A549 (cell line): Measurements from ENCODE around the gene CACNA1D. TPM values are rescaled to one million over a fixed set of nuclear protein-coding genes. Genes with fewer than 3 reads are reported as not detected.
A peak's percentile ranks its signal among the peaks of the same experiment; 100 is the strongest.

Experiments
- ATAC-seq, 2 experiments: fragments of 200-7000 bp in 1 of 2; fragments of >200 bp in 1 of 2; cut with Nextera tagmentation in 1 of 2; cut with Tn5 transposase in 1 of 2; 3 replicates each; pipeline versions ENCODE4 v1.8.0 to v1.9.1; 2018 to 2020; ENCODE audit warnings: mild to moderate bottlenecking in 1 of 2, moderate library complexity in 1 of 2
- CTCF ChIA-PET: fragments of 300-600 bp; sonication (Branson Sonifier 250); formaldehyde crosslinking; extraction: SDS; loops from one replicate; lab custom pipeline; 2021; ENCODE audit warnings: antibody characterized with exemption, inconsistent platforms; lab: Yijun Ruan, JAX
- POLR2A ChIA-PET: fragments of 350-600 bp; formaldehyde crosslinking; extraction: SDS; loops from one replicate; lab custom pipeline; 2021; ENCODE audit warnings: antibody characterized with exemption, inconsistent platforms; lab: Yijun Ruan, JAX
- DNase-seq, 2 experiments: peaks; one replicate each; pipeline versions ENCODE4 v3.0.0 to v3.0.0-alpha.2; 2011 to 2016; ENCODE audit warnings: low read depth in 1 of 2, low spot score in 1 of 2
- FAIRE-seq: peaks from 2 replicates; lab custom pipeline; 2011; peaks lifted over from hg19 to GRCh38; lab: Jason Lieb, UNC
- H3K27ac ChIP-seq, 2 experiments: fragments of >200 bp; sonication (Bioruptor Twin); formaldehyde crosslinking; 3 replicates each; pipeline ENCODE4 v1.5.1; 2016 to 2017
- H3K4me1 ChIP-seq: fragments of >200 bp; sonication (Bioruptor Twin); formaldehyde crosslinking; 3 replicates; pipeline ENCODE4 v1.6.1; 2016
- H3K4me2 ChIP-seq: fragments of >200 bp; sonication (Bioruptor Twin); formaldehyde crosslinking; 3 replicates; pipeline ENCODE4 v1.6.1; 2016
- H3K4me3 ChIP-seq: fragments of >200 bp; sonication (Bioruptor Twin); formaldehyde crosslinking; 3 replicates; pipeline ENCODE4 v1.5.1; 2016
- H3K9me3 ChIP-seq: fragments of >200 bp; sonication (Bioruptor Twin); formaldehyde crosslinking; 3 replicates; pipeline ENCODE4 v1.6.1; 2016
- BCL3 ChIP-seq: fragments of >200 bp; sonication (Bioruptor Twin); formaldehyde crosslinking; IDR thresholded peaks from 3 replicates; pipeline ENCODE4 v1.6.1; 2016
- CBX8 ChIP-seq: fragments of 200-600 bp; sonication (generic); IDR thresholded peaks from 2 replicates; pipeline ENCODE4 v1.6.1; 2016
- E2F6 ChIP-seq: IDR thresholded peaks from 2 replicates; pipeline ENCODE4 v1.6.1; 2012; ENCODE audit warnings: low read depth, borderline replicate concordance
- EHMT2 ChIP-seq: fragments of 200-600 bp; sonication (generic); IDR thresholded peaks from 2 replicates; pipeline ENCODE4 v1.6.1; 2016; ENCODE audit warnings: antibody characterized with exemption, low read depth, mild to moderate bottlenecking, moderate library complexity
- FOSB ChIP-seq: fragments of 250-450 bp; sonication (Bioruptor Pico); IDR thresholded peaks from 2 replicates; pipeline ENCODE4 v1.5.0; 2020; ENCODE audit warnings: mild to moderate bottlenecking, moderate library complexity
- FOXS1 ChIP-seq: fragments of 250-450 bp; sonication (Bioruptor Pico); IDR thresholded peaks from 2 replicates; pipeline ENCODE4 v1.5.0; 2020; ENCODE audit warnings: mild to moderate bottlenecking, moderate library complexity
- GATA3 ChIP-seq: IDR thresholded peaks from 2 replicates; pipeline ENCODE4 v1.6.1; 2012; ENCODE audit warnings: borderline replicate concordance
- HDAC2 ChIP-seq: fragments of 200-600 bp; sonication (generic); IDR thresholded peaks from 2 replicates; pipeline ENCODE4 v1.6.1; 2016
- HEYL ChIP-seq: fragments of 250-450 bp; sonication (Bioruptor Pico); IDR thresholded peaks from 2 replicates; pipeline ENCODE4 v1.8.0; 2021; ENCODE audit warnings: mild to moderate bottlenecking, moderate library complexity
- HOXB13 ChIP-seq: fragments of 250-450 bp; sonication (Bioruptor Pico); IDR thresholded peaks from 2 replicates; pipeline ENCODE4 v1.5.0; 2020; ENCODE audit warnings: low read depth, mild to moderate bottlenecking, moderate library complexity
- JUNB ChIP-seq: fragments of >200 bp; sonication (Bioruptor Twin); formaldehyde crosslinking; IDR thresholded peaks from 2 replicates; pipeline ENCODE4 v1.6.1; 2016
- NPAS2 ChIP-seq: fragments of 250-450 bp; sonication (Bioruptor Pico); IDR thresholded peaks from 2 replicates; pipeline ENCODE4 v1.8.0; 2022; ENCODE audit warnings: mild to moderate bottlenecking, moderate library complexity, borderline replicate concordance
- PBX3 ChIP-seq: IDR thresholded peaks from 2 replicates; pipeline ENCODE4 v1.6.1; 2012
- RAD21 ChIP-seq, 2 experiments: fragments of >200 bp in 1 of 2; sonication (Bioruptor Twin) in 1 of 2; formaldehyde crosslinking in 1 of 2; IDR thresholded peaks in 1 of 2; conservative IDR thresholded peaks in 1 of 2; 2 replicates in 1 of 2; 3 replicates in 1 of 2; pipeline ENCODE4 v1.6.1; 2012 to 2018; ENCODE audit warnings: inconsistent platforms in 1 of 2
- RARB ChIP-seq: fragments of 250-450 bp; sonication (Bioruptor Pico); IDR thresholded peaks from 2 replicates; pipeline ENCODE4 v1.8.0; 2021; ENCODE audit warnings: mild to moderate bottlenecking, moderate library complexity
- RCOR1 ChIP-seq: fragments of 150-350 bp; IDR thresholded peaks from 2 replicates; pipeline ENCODE4 v1.6.1; 2014; ENCODE audit warnings: antibody characterized with exemption, low read length, low read depth
- RNF2 ChIP-seq: fragments of 200-600 bp; sonication (generic); IDR thresholded peaks from 2 replicates; pipeline ENCODE4 v1.6.1; 2016; ENCODE audit warnings: low read depth, mild to moderate bottlenecking, antibody characterized with exemption, moderate library complexity, borderline replicate concordance
- SMC3 ChIP-seq: fragments of >200 bp; sonication (Bioruptor Twin); formaldehyde crosslinking; IDR thresholded peaks from 3 replicates; pipeline ENCODE4 v1.6.1; 2018; ENCODE audit warnings: inconsistent platforms
- TP53 ChIP-seq: fragments of 250-450 bp; sonication (Bioruptor Pico); IDR thresholded peaks from 2 replicates; pipeline ENCODE4 v1.5.0; 2021; ENCODE audit warnings: mild to moderate bottlenecking, moderate library complexity
- ZSCAN20 ChIP-seq: fragments of 250-450 bp; sonication (Bioruptor Pico); IDR thresholded peaks from 2 replicates; pipeline ENCODE4 v1.8.0; 2022; ENCODE audit warnings: mild to moderate bottlenecking, moderate library complexity
- WGBS: methylation state at CpG from one replicate; pipeline ENCODE4 v1.1.6; 2017; ENCODE audit errors: missing lambda C conversion rate; 5-methylcytosine and 5-hydroxymethylcytosine counted together
- polyA plus RNA-seq, 4 experiments: library from polyadenylated mRNA; depleted of rRNA in 3 of 4; stranded (reverse); fragments of >200 nt; fragmentation: RNase III in 1 of 4; extraction: RNeasy Plus Mini Kit Qiagen cat#74134 plus additional on column Dnase treatment in 1 of 4; gene quantifications; 2 replicates in 3 of 4; 3 replicates in 1 of 4; pipeline ENCODE4 v1.2.3, GENCODE V29; 2011 to 2017
- TF ChIP-seq, protein P1 (sequence below): fragments of >200 bp; sonication (Bioruptor Twin); formaldehyde crosslinking; IDR thresholded peaks from 3 replicates; pipeline ENCODE4 v1.5.1; 2016
- TF ChIP-seq, protein P2 (sequence below): fragments of 150-350 bp; IDR thresholded peaks from 2 replicates; pipeline ENCODE4 v1.6.1; 2014; ENCODE audit warnings: low read depth, mild to moderate bottlenecking, low read length

Gene CACNA1D
- polyA plus RNA-seq, 2 of the 4 experiments (the other 2 are of a cell fraction), result 1.1 to 10.7 TPM

DNA sequence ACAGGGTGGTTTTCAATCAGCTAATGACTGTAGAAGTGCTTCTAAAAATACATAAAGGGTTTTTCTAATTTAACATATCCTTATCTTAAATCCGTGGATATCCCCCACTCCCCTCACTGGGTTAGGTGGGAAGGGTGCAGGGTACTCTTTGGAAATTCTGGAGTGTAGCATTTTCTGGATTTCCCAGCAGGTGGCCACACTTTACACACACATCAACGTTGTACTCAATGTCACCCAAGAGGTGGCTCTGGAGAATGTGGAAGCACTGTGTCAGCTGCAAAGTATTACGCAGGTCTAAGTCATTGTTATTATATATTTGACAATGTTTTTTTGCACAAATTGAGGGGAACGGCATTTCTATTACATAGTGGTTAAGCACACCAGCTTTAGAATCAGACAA lies 183.0 kb downstream of the CACNA1D start:
- WGBS, result 36% methylated on average over 4 of the region's 4 CpGs
- POLR2A ChIA-PET, result no interaction called here
- Histone ChIP-seq H3K9me3 (no peaks in the 10 kb centered on the region), H3K4me2 (no peak overlapping the region), H3K4me1 (no peaks in the 10 kb centered on the region), H3K27ac (no peak overlapping the region), H3K4me3 (no peak overlapping the region)
- TF ChIP-seq E2F6 (no peak), SMC3 (0 out of 3 replicates have a peak, but pooled peaks have one; percentile 19)
- TF ChIP-seq, protein P1, sequence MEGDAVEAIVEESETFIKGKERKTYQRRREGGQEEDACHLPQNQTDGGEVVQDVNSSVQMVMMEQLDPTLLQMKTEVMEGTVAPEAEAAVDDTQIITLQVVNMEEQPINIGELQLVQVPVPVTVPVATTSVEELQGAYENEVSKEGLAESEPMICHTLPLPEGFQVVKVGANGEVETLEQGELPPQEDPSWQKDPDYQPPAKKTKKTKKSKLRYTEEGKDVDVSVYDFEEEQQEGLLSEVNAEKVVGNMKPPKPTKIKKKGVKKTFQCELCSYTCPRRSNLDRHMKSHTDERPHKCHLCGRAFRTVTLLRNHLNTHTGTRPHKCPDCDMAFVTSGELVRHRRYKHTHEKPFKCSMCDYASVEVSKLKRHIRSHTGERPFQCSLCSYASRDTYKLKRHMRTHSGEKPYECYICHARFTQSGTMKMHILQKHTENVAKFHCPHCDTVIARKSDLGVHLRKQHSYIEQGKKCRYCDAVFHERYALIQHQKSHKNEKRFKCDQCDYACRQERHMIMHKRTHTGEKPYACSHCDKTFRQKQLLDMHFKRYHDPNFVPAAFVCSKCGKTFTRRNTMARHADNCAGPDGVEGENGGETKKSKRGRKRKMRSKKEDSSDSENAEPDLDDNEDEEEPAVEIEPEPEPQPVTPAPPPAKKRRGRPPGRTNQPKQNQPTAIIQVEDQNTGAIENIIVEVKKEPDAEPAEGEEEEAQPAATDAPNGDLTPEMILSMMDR, result peak; percentile 19; the same call in 2 of the 3 replicates
- FAIRE-seq, result no peak
- no peak for DNase-seq
- peak; percentile 62 to 66; a peak in 4 of 6 replicates for ATAC-seq
- CTCF ChIA-PET, result interaction anchor here (2.1 kb wide), 1 partner anchor 10 kb away, joined by 7 read pairs; no protein-coding TSS in a partner anchor

- CTCF ChIA-PET, result interaction anchor here (1.0 to 2.2 kb wide), 3 partner anchors 15 to 30 kb away, joined by 3 to 9 read pairs (median 3); no protein-coding TSS in a partner anchor
- H3K4me3 ChIP-seq, result no peak overlapping the region
- no peak for DNase-seq
- 48% methylated on average over 6 of the region's 6 CpGs for WGBS
- no peak for TF ChIP-seq RAD21 (conservative IDR thresholded peaks at IDR 0.05 in 1 of 2, IDR thresholded peaks at IDR 0.05 in 1 of 2)
- TF ChIP-seq RNF2, result no peak
- TF ChIP-seq GATA3, result no peak
- TF ChIP-seq RCOR1, result no peak
- POLR2A ChIA-PET, result no interaction called here
- H3K4me2 ChIP-seq, result no peak overlapping the region
- ATAC-seq, result no peak
- no peak overlapping the region for H3K27ac ChIP-seq
- H3K4me1 ChIP-seq, result no peaks in the 10 kb centered on the region
- FAIRE-seq, result no peak
- H3K9me3 ChIP-seq, result no peaks in the 10 kb centered on the region
These were observed 185.6 kb downstream of the CACNA1D start for GRCh38 chr3:53680028-53680427.

- H3K4me2 ChIP-seq, result no peak overlapping the region
- WGBS, result 63% methylated on average over 3 of the region's 3 CpGs
- DNase-seq, result no peak
- TF ChIP-seq CBX8 (no peak), FOXS1 (CRISPR knock-in tag) (no peak), NPAS2 (no peak), RARB (CRISPR knock-in tag) (no peak), PBX3 (no peak)
- TF ChIP-seq, all 56 proteins: peak for 0
- Histone ChIP-seq H3K4me3 (no peak overlapping the region), H3K27ac (no peak overlapping the region), H3K4me1 (no peaks in the 10 kb centered on the region), H3K9me3 (no peaks in the 10 kb centered on the region)
- CTCF ChIA-PET, result no interaction called here
- POLR2A ChIA-PET, result no interaction called here
- ATAC-seq (no peak), FAIRE-seq (no peak)
These were observed 188.4 kb downstream of the CACNA1D start for GRCh38 chr3:53682807-53683206.

GRCh38 chr3:53688066-53688465 lies 193.7 kb downstream of the CACNA1D start:
- Histone ChIP-seq H3K4me2 (no peak overlapping the region), H3K4me3 (no peak overlapping the region), H3K27ac (no peak overlapping the region), H3K9me3 (no peaks in the 10 kb centered on the region), H3K4me1 (no peaks in the 10 kb centered on the region)
- ATAC-seq (no peak), FAIRE-seq (no peak), DNase-seq (no peak)
- POLR2A ChIA-PET, result no interaction called here
- WGBS, result 55% methylated on average over 6 of the region's 6 CpGs
- CTCF ChIA-PET, result interaction anchor here (2.3 kb wide), 1 partner anchor 10 kb away, joined by 7 read pairs; no protein-coding TSS in a partner anchor
- TF ChIP-seq EHMT2 (no peak), RCOR1 (no peak), HOXB13 (CRISPR knock-in tag) (no peak), ZSCAN20 (CRISPR knock-in tag) (no peak), TP53 (no peak), FOSB (CRISPR knock-in tag) (no peak), PBX3 (no peak), HDAC2 (no peak), HEYL (no peak), JUNB (no peak), BCL3 (no peak)
- TF ChIP-seq, protein P2, sequence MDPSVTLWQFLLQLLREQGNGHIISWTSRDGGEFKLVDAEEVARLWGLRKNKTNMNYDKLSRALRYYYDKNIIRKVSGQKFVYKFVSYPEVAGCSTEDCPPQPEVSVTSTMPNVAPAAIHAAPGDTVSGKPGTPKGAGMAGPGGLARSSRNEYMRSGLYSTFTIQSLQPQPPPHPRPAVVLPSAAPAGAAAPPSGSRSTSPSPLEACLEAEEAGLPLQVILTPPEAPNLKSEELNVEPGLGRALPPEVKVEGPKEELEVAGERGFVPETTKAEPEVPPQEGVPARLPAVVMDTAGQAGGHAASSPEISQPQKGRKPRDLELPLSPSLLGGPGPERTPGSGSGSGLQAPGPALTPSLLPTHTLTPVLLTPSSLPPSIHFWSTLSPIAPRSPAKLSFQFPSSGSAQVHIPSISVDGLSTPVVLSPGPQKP, result no peak
